GM12891 (cell line): ENCODE results near the gene EZH1.

Experiments
- PAX5 ChIP-seq: IDR thresholded peaks from 2 replicates; pipeline ENCODE4 v1.6.1; 2011; ENCODE audit warnings: low read length, moderate library complexity, mild to moderate bottlenecking; ENCODE audit not compliant: insufficient read depth, severe bottlenecking
- POLR2A ChIP-seq: IDR thresholded peaks from 2 replicates; pipeline ENCODE4 v1.6.1; 2011; ENCODE audit warnings: low read depth, low read length, control low read depth
- POLR2AphosphoS5 ChIP-seq: IDR thresholded peaks from 2 replicates; pipeline ENCODE4 v1.6.1; 2011; ENCODE audit warnings: low read depth, low read length, control low read depth
- TAF1 ChIP-seq: IDR thresholded peaks from 2 replicates; pipeline ENCODE4 v1.6.1; 2011; ENCODE audit warnings: low read depth, low read length, control low read depth

DNA sequence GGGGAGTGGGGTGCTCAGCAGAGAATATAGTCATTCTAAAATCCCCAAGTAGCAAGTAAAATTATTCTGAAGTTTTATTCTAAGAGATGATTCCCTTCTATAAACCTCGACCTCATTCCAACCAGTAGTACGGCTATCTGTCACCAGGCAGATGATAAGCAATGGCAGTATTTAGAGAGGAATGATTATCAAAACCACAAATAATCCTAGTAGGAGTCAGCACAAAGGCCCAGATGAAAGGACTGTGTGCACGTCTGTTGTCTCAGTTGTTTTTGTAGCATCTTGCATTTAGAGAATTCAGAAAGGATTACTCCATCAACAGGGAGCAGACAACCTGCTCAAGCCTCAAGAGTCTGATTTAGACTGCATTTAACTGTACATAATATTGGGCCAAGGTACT is 21.2 kb downstream of the EZH1 start:
- TF ChIP-seq TAF1 (no peak), POLR2A (no peak), POLR2AphosphoS5 (no peak), PAX5 (no peak)
